Effector memory CD8-positive, alpha-beta T cell (primary cell): ENCODE measurements around the gene NRIP3.
"Not testable (repeated sequence)": the region's sequence is repeated elsewhere in the genome, so short reads cannot be mapped to it uniquely, and the experiment has no call there.

Experiments used
- ATAC-seq: fragments of 150-1000 bp; cut with Tn5 transposase; replicated peaks from 2 replicates; pipeline ENCODE4 v1.10.0; 2021; ENCODE audit warnings: mild to moderate bottlenecking, moderate library complexity
- DNase-seq, 3 experiments: peaks; one replicate each; pipeline ENCODE4 v3.0.0; 2021
- H3K27ac Mint-ChIP-seq, 2 donors: one replicate each; pipeline ENCODE4 v1.8.0; 2022; ENCODE audit warnings: mild to moderate bottlenecking in 2 of 2, mixed read lengths in 2 of 2, moderate library complexity in 2 of 2
- H3K27me3 Mint-ChIP-seq, 2 donors: one replicate each; pipeline ENCODE4 v1.8.0; 2022; ENCODE audit warnings: mixed read lengths in 2 of 2
- H3K36me3 Mint-ChIP-seq: one replicate; pipeline ENCODE4 v1.8.0; 2022; ENCODE audit warnings: mild to moderate bottlenecking, moderate library complexity, mixed read lengths; ENCODE audit not compliant: insufficient read depth
- H3K4me1 Mint-ChIP-seq, 2 donors: one replicate each; pipeline ENCODE4 v1.8.0; 2022; ENCODE audit warnings: low read depth in 2 of 2, mixed read lengths in 2 of 2
- H3K4me3 Mint-ChIP-seq, 2 donors: one replicate each; pipeline ENCODE4 v1.8.0; 2022; ENCODE audit warnings: mild to moderate bottlenecking in 2 of 2, mixed read lengths in 2 of 2, moderate library complexity in 2 of 2
- H3K9me3 Mint-ChIP-seq, 2 donors: one replicate each; pipeline ENCODE4 v1.8.0; 2022; ENCODE audit warnings: mixed read lengths in 2 of 2

NRIP3 gene

GRCh38 chr11:9029422-9029821 lies 25.6 kb upstream of the NRIP3 start:
- H3K9me3 Mint-ChIP-seq, result no peaks in the 10 kb centered on the region
- H3K27me3 Mint-ChIP-seq, result peaks cover 10 to 15% of the 10 kb centered on the region in 2 donors
- no peaks in the 10 kb centered on the region for H3K36me3 Mint-ChIP-seq
- DNase-seq (no peak), ATAC-seq (no peak)
- H3K4me1 Mint-ChIP-seq, result peaks cover 0 to 2% of the 10 kb centered on the region in 2 donors
- H3K4me3 Mint-ChIP-seq, result no peak overlapping the region
- H3K27ac Mint-ChIP-seq, result no peak overlapping the region

- Mint-ChIP-seq H3K27me3 (peaks cover 8 to 19% of the 10 kb centered on the region in 2 donors), H3K9me3 (no peaks in the 10 kb centered on the region), H3K4me3 (no peak overlapping the region), H3K36me3 (no peaks in the 10 kb centered on the region), H3K27ac (no peak overlapping the region), H3K4me1 (peaks cover 0 to 2% of the 10 kb centered on the region in 2 donors)
- DNase-seq, result no peak
- no peak for ATAC-seq
Observed at GRCh38 chr11:9028581-9028980, 24.8 kb upstream of the NRIP3 start.

GRCh38 chr11:9025101-9025850 lies 21.5 kb upstream of the NRIP3 start:
- Mint-ChIP-seq H3K27ac (no peak overlapping the region), H3K27me3 (peaks cover 23 to 35% of the 10 kb centered on the region in 2 donors)
- no peak for ATAC-seq

DNA sequence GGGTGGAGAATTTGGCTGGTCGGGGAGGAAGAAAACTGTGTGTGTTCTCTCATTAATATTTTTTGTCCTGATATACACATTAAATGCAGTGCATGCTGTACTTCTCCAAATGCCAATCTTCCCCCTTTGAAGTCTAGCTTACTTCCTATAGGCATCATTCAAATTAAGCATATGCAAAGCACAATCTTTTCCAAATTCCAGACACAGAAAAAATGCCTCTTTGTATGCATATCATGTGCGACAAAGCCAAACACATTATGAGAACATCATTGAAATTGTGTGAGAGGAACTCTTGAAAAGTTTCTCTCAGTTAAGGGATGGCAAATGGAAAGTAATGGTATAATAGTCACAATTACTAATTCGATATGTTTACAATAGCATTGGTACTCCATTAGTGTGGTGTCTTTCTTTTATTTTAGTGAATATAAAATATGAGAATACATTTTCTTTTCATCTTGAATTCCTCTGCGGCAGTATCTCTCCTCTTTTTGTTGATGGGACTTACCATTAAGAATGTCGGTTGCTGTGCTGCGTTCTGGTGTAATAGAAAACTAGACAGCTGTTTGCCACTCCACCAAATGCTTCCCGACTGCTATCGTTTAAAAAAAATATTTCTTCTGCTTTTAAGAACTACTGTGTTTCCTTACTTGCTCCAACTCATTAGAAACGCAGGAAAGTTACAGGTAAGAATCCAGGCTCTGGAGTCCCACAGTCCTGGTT lies 19.3 kb upstream of the NRIP3 start:
- H3K9me3 Mint-ChIP-seq, result no peaks in the 10 kb centered on the region
- H3K27ac Mint-ChIP-seq, result no peak overlapping the region
- peaks cover 23 to 26% of the 10 kb centered on the region in 2 donors for H3K27me3 Mint-ChIP-seq
- no peak for ATAC-seq
- H3K4me3 Mint-ChIP-seq, result no peak overlapping the region
- no peak for DNase-seq
- no peaks in the 10 kb centered on the region for H3K4me1 Mint-ChIP-seq
- no peaks in the 10 kb centered on the region for H3K36me3 Mint-ChIP-seq

More at GRCh38 chr11:9025101-9025850, 21.5 kb upstream of the NRIP3 start:
- Mint-ChIP-seq H3K36me3 (no peaks in the 10 kb centered on the region), H3K9me3 (no peaks in the 10 kb centered on the region), H3K4me1 (no peaks in the 10 kb centered on the region), H3K4me3 (no peak overlapping the region)
- no peak for DNase-seq

DNA sequence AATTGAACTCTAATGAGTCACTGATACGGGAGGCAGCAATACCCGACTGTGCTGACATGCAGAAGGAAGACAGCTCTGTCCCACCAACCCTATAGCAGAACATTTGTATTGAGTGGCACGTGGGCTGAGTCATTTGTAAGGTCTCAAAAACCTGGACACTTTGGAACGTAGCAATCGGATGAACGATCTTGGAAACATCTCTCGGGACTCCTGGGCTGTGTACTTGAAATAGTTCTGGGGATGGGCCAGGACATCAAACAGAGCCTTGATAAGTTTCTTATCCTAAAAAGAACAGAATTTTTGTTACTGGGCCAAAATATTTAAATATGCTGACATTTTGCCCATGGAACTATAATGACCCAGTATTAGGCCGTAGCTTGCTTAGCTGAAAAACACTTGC lies 17.1 kb upstream of the NRIP3 start:
- no peaks in the 10 kb centered on the region for H3K9me3 Mint-ChIP-seq
- no peak for ATAC-seq
- no peak for DNase-seq
- no peak overlapping the region for H3K27ac Mint-ChIP-seq
- H3K4me3 Mint-ChIP-seq, result no peak overlapping the region
- peaks cover 0 to 2% of the 10 kb centered on the region in 2 donors for H3K4me1 Mint-ChIP-seq
- peaks cover 23 to 26% of the 10 kb centered on the region in 2 donors for H3K27me3 Mint-ChIP-seq
- no peaks in the 10 kb centered on the region for H3K36me3 Mint-ChIP-seq

GRCh38 chr11:9019861-9020260 lies 16.1 kb upstream of the NRIP3 start:
- Mint-ChIP-seq H3K4me1 (peaks cover 0 to 2% of the 10 kb centered on the region in 2 donors), H3K4me3 (no peak overlapping the region), H3K36me3 (no peaks in the 10 kb centered on the region), H3K27me3 (peaks cover 23 to 24% of the 10 kb centered on the region in 2 donors), H3K9me3 (no peaks in the 10 kb centered on the region), H3K27ac (no peak overlapping the region)
- DNase-seq, result no peak
- no peak for ATAC-seq

DNA sequence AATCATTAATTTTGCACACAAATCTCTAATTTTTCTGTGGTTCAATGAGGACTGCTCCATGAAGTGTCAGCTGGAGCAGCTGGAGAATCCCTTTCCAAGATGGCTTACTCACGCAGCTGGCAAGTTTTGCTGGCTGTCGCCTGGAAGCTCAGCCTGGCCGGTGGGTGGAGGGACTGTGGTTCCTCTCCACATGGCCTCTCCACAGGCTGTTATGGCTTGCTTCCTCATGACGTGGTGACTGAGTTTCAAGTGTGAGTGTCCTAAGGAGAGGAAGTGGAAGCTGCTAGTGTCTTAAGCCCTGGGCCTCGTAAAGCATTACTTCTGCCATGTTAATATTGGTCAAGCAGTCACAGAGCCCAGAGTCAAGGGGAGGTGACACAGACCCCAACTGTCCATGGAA lies 14.0 kb upstream of the NRIP3 start:
- no peak for ATAC-seq
- no peak overlapping the region for H3K4me3 Mint-ChIP-seq
- H3K36me3 Mint-ChIP-seq, result no peaks in the 10 kb centered on the region
- no peak for DNase-seq
- H3K27me3 Mint-ChIP-seq, result peaks cover 15 to 19% of the 10 kb centered on the region in 2 donors
- no peak overlapping the region for H3K27ac Mint-ChIP-seq
- H3K4me1 Mint-ChIP-seq, result peaks cover 0 to 2% of the 10 kb centered on the region in 2 donors
- no peaks in the 10 kb centered on the region for H3K9me3 Mint-ChIP-seq

DNA sequence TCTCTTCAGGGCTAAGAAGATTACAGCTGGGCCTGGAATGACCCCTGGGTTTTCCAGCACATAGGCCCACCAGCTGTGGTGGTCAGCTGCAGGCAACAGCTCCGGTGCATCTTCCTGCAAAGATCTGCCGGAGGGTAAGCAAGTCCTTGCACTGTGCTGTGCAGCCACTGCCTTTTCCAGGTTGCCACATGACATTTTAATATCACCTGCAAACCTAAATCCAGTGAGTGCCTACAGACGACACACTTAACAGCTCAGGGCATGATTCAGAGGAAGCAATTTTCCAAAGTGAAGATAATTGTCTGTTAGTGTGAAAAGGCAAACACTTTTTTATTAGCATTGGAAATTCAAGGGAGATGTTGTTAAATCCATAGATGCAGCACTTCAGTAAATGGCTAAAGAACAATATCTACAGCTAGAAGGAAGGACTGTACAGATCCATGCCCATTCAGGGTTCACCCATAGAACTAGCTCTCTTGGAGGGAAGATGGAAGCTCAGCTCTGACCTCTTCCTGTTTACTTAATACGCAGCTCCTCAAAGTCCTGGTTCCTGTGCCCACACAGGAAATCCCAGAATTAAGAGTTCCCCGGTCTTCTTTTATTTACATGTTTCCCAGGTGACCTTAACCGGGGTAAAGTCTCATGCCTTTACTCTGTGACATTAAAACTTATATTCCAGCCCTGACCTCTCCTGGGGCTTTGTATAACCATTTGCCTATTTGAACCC lies 13.3 kb upstream of the NRIP3 start:
- no peaks in the 10 kb centered on the region for H3K36me3 Mint-ChIP-seq
- H3K9me3 Mint-ChIP-seq, result no peaks in the 10 kb centered on the region
- peaks cover 0 to 2% of the 10 kb centered on the region in 2 donors for H3K4me1 Mint-ChIP-seq
- DNase-seq (no peak), ATAC-seq (no peak)
- H3K4me3 Mint-ChIP-seq, result no peak overlapping the region
- peaks cover 9 to 14% of the 10 kb centered on the region in 2 donors for H3K27me3 Mint-ChIP-seq
- H3K27ac Mint-ChIP-seq, result no peak overlapping the region

DNA sequence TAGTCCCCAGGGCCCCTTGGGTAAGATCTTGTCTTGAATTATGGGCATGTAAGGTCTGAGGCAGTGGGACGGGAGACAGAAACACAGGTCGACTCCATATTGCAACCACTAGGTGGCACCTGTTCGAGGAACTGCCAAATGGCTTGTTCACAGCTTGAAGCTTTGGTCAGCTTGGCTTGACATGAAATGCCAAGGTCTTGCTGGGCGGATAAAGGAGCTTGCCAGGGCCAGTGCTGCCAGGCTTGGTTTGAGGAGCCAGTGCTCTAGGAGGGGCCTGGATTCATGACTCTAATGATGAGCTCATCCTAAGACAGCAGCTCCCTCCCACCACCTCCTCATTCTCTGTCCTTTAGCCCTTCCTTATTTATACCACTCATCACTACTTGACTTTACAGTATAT lies 11.9 kb upstream of the NRIP3 start:
- H3K36me3 Mint-ChIP-seq, result no peaks in the 10 kb centered on the region

DNA sequence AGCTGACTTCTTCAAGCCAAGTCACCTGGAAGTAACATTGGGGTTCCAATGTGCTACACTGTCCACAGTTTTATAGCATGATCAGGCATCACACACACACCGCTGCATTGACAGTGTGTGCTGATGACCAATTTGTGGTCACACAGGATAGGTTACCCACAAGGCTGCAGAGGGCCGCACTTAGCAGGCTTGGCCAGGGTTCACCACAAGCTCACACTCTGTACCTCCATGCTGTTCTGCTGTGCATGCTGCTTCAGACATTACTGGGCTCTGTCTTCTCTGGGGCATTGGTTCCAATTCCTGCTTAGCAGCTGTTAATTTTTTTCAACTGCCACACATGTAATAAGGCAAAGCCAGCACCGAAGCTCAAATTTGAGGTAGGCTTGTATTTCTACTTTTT lies 11.0 kb upstream of the NRIP3 start:
- H3K4me3 Mint-ChIP-seq, result no peak overlapping the region
- no peak overlapping the region for H3K27ac Mint-ChIP-seq
- DNase-seq, result no peak
- H3K36me3 Mint-ChIP-seq, result no peaks in the 10 kb centered on the region
- peaks cover 0 to 2% of the 10 kb centered on the region in 2 donors for H3K4me1 Mint-ChIP-seq
- no peak for ATAC-seq
- H3K9me3 Mint-ChIP-seq, result no peaks in the 10 kb centered on the region
- H3K27me3 Mint-ChIP-seq, result peaks cover 5 to 10% of the 10 kb centered on the region in 2 donors

More for the DNA sequence above, 11.9 kb upstream of the NRIP3 start:
- DNase-seq (peak; percentile 37 to 50 (median 39)), ATAC-seq (peak; percentile 84)
- no peak overlapping the region for H3K4me3 Mint-ChIP-seq
- H3K9me3 Mint-ChIP-seq, result no peaks in the 10 kb centered on the region
- peaks cover 0 to 2% of the 10 kb centered on the region in 2 donors for H3K4me1 Mint-ChIP-seq
- H3K27ac Mint-ChIP-seq, result no peak overlapping the region
- H3K27me3 Mint-ChIP-seq, result peaks cover 5 to 10% of the 10 kb centered on the region in 2 donors

DNA sequence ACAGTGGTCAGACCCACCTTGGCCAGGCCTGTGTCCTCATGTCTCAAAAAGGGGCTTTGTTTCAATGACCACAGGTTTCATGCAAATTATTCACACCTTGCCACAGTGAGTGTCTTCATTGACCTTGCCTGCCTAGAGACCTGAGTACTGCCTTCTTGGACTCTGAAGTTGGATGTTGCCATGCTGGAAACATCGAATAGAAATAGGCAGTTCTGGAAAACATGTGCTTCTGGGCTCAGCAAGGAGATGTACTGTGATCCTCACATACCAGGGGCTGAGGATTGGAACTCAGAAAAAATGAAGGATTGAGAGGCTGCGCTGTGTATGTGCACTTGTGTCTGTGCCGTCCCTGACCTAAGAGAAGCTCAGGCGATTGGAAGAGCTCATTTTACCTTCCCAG lies 9.6 kb upstream of the NRIP3 start:
- peaks cover 5 to 10% of the 10 kb centered on the region in 2 donors for H3K27me3 Mint-ChIP-seq
- DNase-seq (no peak), ATAC-seq (no peak)
- no peaks in the 10 kb centered on the region for H3K9me3 Mint-ChIP-seq
- peaks cover 0 to 2% of the 10 kb centered on the region in 2 donors for H3K4me1 Mint-ChIP-seq
- H3K36me3 Mint-ChIP-seq, result no peaks in the 10 kb centered on the region
- H3K4me3 Mint-ChIP-seq, result no peak overlapping the region
- H3K27ac Mint-ChIP-seq, result no peak overlapping the region

DNA sequence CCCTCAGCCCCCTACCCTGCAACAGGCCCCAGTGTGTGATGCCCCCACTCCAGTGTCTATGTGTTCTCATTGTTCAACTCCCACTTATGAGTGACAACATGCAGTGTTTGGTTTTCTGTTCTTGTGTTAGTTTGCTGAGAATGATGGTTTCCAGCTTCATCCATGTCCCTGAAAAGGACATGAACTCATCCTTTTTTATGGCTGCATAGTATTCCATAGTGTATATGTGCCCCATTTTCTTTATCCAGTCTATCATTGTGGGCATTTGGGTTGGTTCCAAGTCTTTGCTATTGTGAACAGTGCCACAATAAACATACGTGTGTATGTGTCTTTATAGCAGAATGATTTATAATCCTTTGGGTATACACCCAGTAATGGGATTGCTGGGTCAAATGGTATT lies 5.7 kb upstream of the NRIP3 start:
- not testable (repeated sequence) for ATAC-seq

GRCh38 chr11:9008661-9009060 lies 4.9 kb upstream of the NRIP3 start:
- no peaks in the 10 kb centered on the region for H3K36me3 Mint-ChIP-seq
- peaks cover 5 to 10% of the 10 kb centered on the region in 2 donors for H3K27me3 Mint-ChIP-seq
- DNase-seq, result no peak
- no peak for ATAC-seq
- no peak overlapping the region for H3K27ac Mint-ChIP-seq
- H3K4me1 Mint-ChIP-seq, result peaks cover 0 to 7% of the 10 kb centered on the region in 2 donors
- H3K4me3 Mint-ChIP-seq, result no peak overlapping the region
- H3K9me3 Mint-ChIP-seq, result no peaks in the 10 kb centered on the region

More for the DNA sequence above, 5.7 kb upstream of the NRIP3 start:
- not testable (repeated sequence) for H3K36me3 Mint-ChIP-seq, H3K4me1 Mint-ChIP-seq, H3K27ac Mint-ChIP-seq, H3K9me3 Mint-ChIP-seq, H3K4me3 Mint-ChIP-seq, DNase-seq
- H3K27me3 Mint-ChIP-seq, result peaks cover 5 to 10% of the 10 kb centered on the region in 2 donors
